IPS-18a (cell line): Measurements from ENCODE around the gene C1QTNF8.

Source experiments
- H3K27ac ChIP-seq: one replicate; pipeline ENCODE4 v1.5.1; 2013; ENCODE audit warnings: low read length
- H3K27me3 ChIP-seq: one replicate; pipeline ENCODE4 v1.6.1; 2013; ENCODE audit warnings: mild to moderate bottlenecking, low read length; ENCODE audit not compliant: control insufficient read depth, insufficient read depth
- H3K36me3 ChIP-seq: one replicate; pipeline ENCODE4 v1.6.1; 2013; ENCODE audit warnings: low read depth, low read length; ENCODE audit not compliant: control insufficient read depth
- H3K4me1 ChIP-seq: one replicate; pipeline ENCODE4 v1.6.1; 2013; ENCODE audit warnings: low read depth, low read length; ENCODE audit not compliant: control insufficient read depth
- H3K4me3 ChIP-seq: one replicate; pipeline ENCODE4 v1.5.1; 2013; ENCODE audit warnings: low read length
- H3K9ac ChIP-seq: one replicate; pipeline ENCODE4 v1.6.1; 2013; ENCODE audit warnings: mild to moderate bottlenecking, low read length, moderate library complexity
- H3K9me3 ChIP-seq: one replicate; pipeline ENCODE4 v1.6.1; 2013; ENCODE audit warnings: low read depth, low read length; ENCODE audit not compliant: control insufficient read depth

The C1QTNF8 gene

GRCh38 chr16:1125471-1125870, 29.4 kb upstream of the C1QTNF8 start:
- no peaks in the 10 kb centered on the region for H3K27me3 ChIP-seq
- H3K36me3 ChIP-seq: no peaks in the 10 kb centered on the region
- no peak overlapping the region for H3K9ac ChIP-seq
- no peaks in the 10 kb centered on the region for H3K9me3 ChIP-seq
- H3K27ac ChIP-seq: no peak overlapping the region
- no peak overlapping the region for H3K4me3 ChIP-seq
- no peaks in the 10 kb centered on the region for H3K4me1 ChIP-seq

- no peak overlapping the region for H3K9ac ChIP-seq
- no peaks in the 10 kb centered on the region for H3K27me3 ChIP-seq
- H3K36me3 ChIP-seq: no peaks in the 10 kb centered on the region
Observed at GRCh38 chr16:1124795-1125194, 28.8 kb upstream of the C1QTNF8 start.

GRCh38 chr16:1124291-1124690, 28.2 kb upstream of the C1QTNF8 start:
- H3K4me3 ChIP-seq: no peak overlapping the region
- no peaks in the 10 kb centered on the region for H3K9me3 ChIP-seq
- no peak overlapping the region for H3K27ac ChIP-seq
- H3K4me1 ChIP-seq: no peaks in the 10 kb centered on the region
- no peaks in the 10 kb centered on the region for H3K27me3 ChIP-seq
- no peak overlapping the region for H3K9ac ChIP-seq
- H3K36me3 ChIP-seq: no peaks in the 10 kb centered on the region

More at GRCh38 chr16:1124795-1125194, 28.8 kb upstream of the C1QTNF8 start:
- Histone ChIP-seq H3K9me3 (no peaks in the 10 kb centered on the region), H3K27ac (no peak overlapping the region), H3K4me3 (no peak overlapping the region), H3K4me1 (no peaks in the 10 kb centered on the region)

GRCh38 chr16:1123525-1124230, 27.6 kb upstream of the C1QTNF8 start:
- H3K4me1 ChIP-seq: no peaks in the 10 kb centered on the region
- H3K27me3 ChIP-seq: no peaks in the 10 kb centered on the region
- no peak overlapping the region for H3K9ac ChIP-seq
- no peaks in the 10 kb centered on the region for H3K9me3 ChIP-seq
- no peak overlapping the region for H3K4me3 ChIP-seq
- no peak overlapping the region for H3K27ac ChIP-seq
- no peaks in the 10 kb centered on the region for H3K36me3 ChIP-seq

GRCh38 chr16:1122398-1122765, 26.3 kb upstream of the C1QTNF8 start:
- H3K4me1 ChIP-seq: no peaks in the 10 kb centered on the region
- H3K9me3 ChIP-seq: no peaks in the 10 kb centered on the region
- no peak overlapping the region for H3K4me3 ChIP-seq
- no peaks in the 10 kb centered on the region for H3K36me3 ChIP-seq
- H3K9ac ChIP-seq: no peak overlapping the region
- H3K27me3 ChIP-seq: no peaks in the 10 kb centered on the region
- no peak overlapping the region for H3K27ac ChIP-seq

- no peaks in the 10 kb centered on the region for H3K36me3 ChIP-seq
- no peaks in the 10 kb centered on the region for H3K27me3 ChIP-seq
- no peaks in the 10 kb centered on the region for H3K9me3 ChIP-seq
- no peak overlapping the region for H3K4me3 ChIP-seq
- no peak overlapping the region for H3K9ac ChIP-seq
- no peak overlapping the region for H3K27ac ChIP-seq
- no peaks in the 10 kb centered on the region for H3K4me1 ChIP-seq
Observed at GRCh38 chr16:1121601-1122397, 25.8 kb upstream of the C1QTNF8 start.

- Histone ChIP-seq H3K4me1 (no peaks in the 10 kb centered on the region), H3K36me3 (no peaks in the 10 kb centered on the region), H3K4me3 (no peak overlapping the region), H3K27ac (no peak overlapping the region), H3K9ac (no peak overlapping the region), H3K27me3 (no peaks in the 10 kb centered on the region), H3K9me3 (no peaks in the 10 kb centered on the region)
Observed at GRCh38 chr16:1121009-1121408, 25.0 kb upstream of the C1QTNF8 start.

GRCh38 chr16:1120577-1120941, 24.5 kb upstream of the C1QTNF8 start:
- Histone ChIP-seq H3K9ac (no peak overlapping the region), H3K4me3 (no peak overlapping the region), H3K36me3 (no peaks in the 10 kb centered on the region), H3K27me3 (no peaks in the 10 kb centered on the region), H3K27ac (no peak overlapping the region), H3K9me3 (no peaks in the 10 kb centered on the region), H3K4me1 (no peaks in the 10 kb centered on the region)

- no peaks in the 10 kb centered on the region for H3K4me1 ChIP-seq
- no peaks in the 10 kb centered on the region for H3K27me3 ChIP-seq
- H3K9me3 ChIP-seq: no peaks in the 10 kb centered on the region
- no peak overlapping the region for H3K27ac ChIP-seq
- H3K4me3 ChIP-seq: no peak overlapping the region
- H3K36me3 ChIP-seq: no peaks in the 10 kb centered on the region
- no peak overlapping the region for H3K9ac ChIP-seq
Observed at GRCh38 chr16:1119766-1120576, 23.9 kb upstream of the C1QTNF8 start.

- Histone ChIP-seq H3K27ac (no peak overlapping the region), H3K27me3 (no peaks in the 10 kb centered on the region), H3K4me1 (no peaks in the 10 kb centered on the region)
Observed at GRCh38 chr16:1119129-1119528, 23.1 kb upstream of the C1QTNF8 start.

GRCh38 chr16:1117926-1118325, 21.9 kb upstream of the C1QTNF8 start:
- no peak overlapping the region for H3K27ac ChIP-seq
- no peaks in the 10 kb centered on the region for H3K4me1 ChIP-seq
- no peaks in the 10 kb centered on the region for H3K9me3 ChIP-seq
- peaks cover 4% of the 10 kb centered on the region for H3K27me3 ChIP-seq
- no peak overlapping the region for H3K9ac ChIP-seq
- no peaks in the 10 kb centered on the region for H3K36me3 ChIP-seq
- H3K4me3 ChIP-seq: no peak overlapping the region

More at GRCh38 chr16:1119129-1119528, 23.1 kb upstream of the C1QTNF8 start:
- no peaks in the 10 kb centered on the region for H3K36me3 ChIP-seq
- H3K9me3 ChIP-seq: no peaks in the 10 kb centered on the region
- no peak overlapping the region for H3K4me3 ChIP-seq
- H3K9ac ChIP-seq: no peak overlapping the region
